GM10266 (cell line): Measurements from ENCODE around the gene RAPGEF2.

ENCODE experiments used
- DNase-seq: peaks from one replicate; pipeline ENCODE4 v3.0.0; 2012; ENCODE audit errors: extremely low spot score
- CTCF ChIP-seq: IDR thresholded peaks from 2 replicates; pipeline ENCODE4 v1.5.1; 2012; ENCODE audit warnings: mild to moderate bottlenecking, low read depth; ENCODE audit not compliant: control insufficient read depth, insufficient read depth; ENCODE audit errors: missing control alignments

RAPGEF2 gene

GRCh38 chr4:159204566-159204965, 101.7 kb downstream of the RAPGEF2 start:
- no peak for TF ChIP-seq CTCF
- DNase-seq: no peak

- no peak for DNase-seq
- no peak for TF ChIP-seq CTCF
Measured at GRCh38 chr4:159205466-159205865, 102.6 kb downstream of the RAPGEF2 start.

- DNase-seq: peak; percentile 36
- no peak for TF ChIP-seq CTCF
Measured at GRCh38 chr4:159206427-159206871, 103.6 kb downstream of the RAPGEF2 start.

- TF ChIP-seq CTCF: no peak
- no peak for DNase-seq
Measured at GRCh38 chr4:159209249-159209648, 106.4 kb downstream of the RAPGEF2 start.

GRCh38 chr4:159210975-159211374, 108.1 kb downstream of the RAPGEF2 start:
- DNase-seq: no peak
- no peak for TF ChIP-seq CTCF

GRCh38 chr4:159212675-159213293, 109.9 kb downstream of the RAPGEF2 start:
- no peak for DNase-seq
- TF ChIP-seq CTCF: no peak

GRCh38 chr4:159216834-159217233, 114.0 kb downstream of the RAPGEF2 start:
- no peak for TF ChIP-seq CTCF
- no peak for DNase-seq
